ENCODE results near the gene CLMN.

Gene CLMN

DNA sequence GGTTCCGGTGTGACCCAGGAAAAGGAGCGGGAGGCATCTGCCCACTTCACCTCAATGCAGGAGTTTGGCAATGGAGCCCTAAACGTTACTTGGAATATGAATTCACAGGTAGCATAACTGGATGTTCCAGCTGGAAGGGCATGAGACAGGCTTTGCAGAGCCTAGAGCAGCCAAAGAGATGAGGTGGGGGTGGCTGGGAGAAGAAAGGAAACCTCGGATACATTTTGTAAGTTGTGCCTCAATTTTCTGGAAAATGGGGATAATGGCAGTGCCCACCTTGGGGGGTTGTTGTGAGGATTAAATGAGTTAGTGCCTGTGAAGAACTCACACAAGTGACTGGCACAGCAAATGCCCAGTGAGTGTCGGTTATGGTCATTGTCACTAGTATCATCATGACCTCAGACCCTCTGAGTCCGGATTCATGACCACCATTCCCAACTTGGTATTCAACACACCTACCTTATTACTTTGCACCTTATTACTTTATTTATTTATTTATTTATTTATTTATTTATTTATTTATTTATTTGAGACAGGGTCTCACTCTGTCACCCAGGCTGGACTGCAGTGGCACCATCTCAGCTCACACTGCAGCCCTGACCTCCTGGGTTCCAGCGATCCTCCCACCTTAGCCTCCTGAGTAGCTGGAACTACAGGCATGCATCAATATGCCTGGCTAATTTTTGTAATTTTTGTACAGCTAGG, 56.0 kb downstream of the CLMN start:
- no peak overlapping the region for H3K4me3 ChIP-seq (ENCODE audit: low read depth, low read length)
- no peak overlapping the region for H3K27ac ChIP-seq
- H3K9me3 ChIP-seq (ENCODE audit: severe bottlenecking) = no peaks in the 10 kb centered on the region

DNA sequence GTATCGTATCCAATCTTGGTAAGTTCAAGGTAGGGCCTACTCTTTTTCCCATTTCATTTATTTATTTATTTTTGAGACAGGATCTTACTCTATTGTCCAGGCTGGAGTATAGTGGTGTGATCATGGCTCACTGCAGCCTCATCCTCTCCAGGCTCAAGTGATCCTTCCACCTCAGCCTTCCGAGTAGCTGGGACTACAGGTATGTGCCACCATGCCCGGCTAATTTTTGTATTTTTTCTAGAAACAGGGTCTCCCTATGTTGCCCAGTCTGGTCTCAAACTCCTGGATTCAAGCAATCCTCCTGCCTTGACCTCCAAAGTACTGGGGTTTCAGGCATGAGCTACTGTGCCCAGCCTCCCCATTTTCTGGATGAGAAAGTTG, 57.2 kb downstream of the CLMN start:
- no peak for DNase-seq
- no peaks in the 10 kb centered on the region for H3K27me3 ChIP-seq (ENCODE audit: insufficient read depth, low read depth, severe bottlenecking)
- H3K4me3 ChIP-seq (ENCODE audit: low read depth, low read length) = no peak overlapping the region
- H3K9me3 ChIP-seq (ENCODE audit: severe bottlenecking) = no peaks in the 10 kb centered on the region
- H3K27ac ChIP-seq = no peak overlapping the region
- TF ChIP-seq, protein P1, sequence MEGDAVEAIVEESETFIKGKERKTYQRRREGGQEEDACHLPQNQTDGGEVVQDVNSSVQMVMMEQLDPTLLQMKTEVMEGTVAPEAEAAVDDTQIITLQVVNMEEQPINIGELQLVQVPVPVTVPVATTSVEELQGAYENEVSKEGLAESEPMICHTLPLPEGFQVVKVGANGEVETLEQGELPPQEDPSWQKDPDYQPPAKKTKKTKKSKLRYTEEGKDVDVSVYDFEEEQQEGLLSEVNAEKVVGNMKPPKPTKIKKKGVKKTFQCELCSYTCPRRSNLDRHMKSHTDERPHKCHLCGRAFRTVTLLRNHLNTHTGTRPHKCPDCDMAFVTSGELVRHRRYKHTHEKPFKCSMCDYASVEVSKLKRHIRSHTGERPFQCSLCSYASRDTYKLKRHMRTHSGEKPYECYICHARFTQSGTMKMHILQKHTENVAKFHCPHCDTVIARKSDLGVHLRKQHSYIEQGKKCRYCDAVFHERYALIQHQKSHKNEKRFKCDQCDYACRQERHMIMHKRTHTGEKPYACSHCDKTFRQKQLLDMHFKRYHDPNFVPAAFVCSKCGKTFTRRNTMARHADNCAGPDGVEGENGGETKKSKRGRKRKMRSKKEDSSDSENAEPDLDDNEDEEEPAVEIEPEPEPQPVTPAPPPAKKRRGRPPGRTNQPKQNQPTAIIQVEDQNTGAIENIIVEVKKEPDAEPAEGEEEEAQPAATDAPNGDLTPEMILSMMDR (IDR thresholded peaks at IDR 0.05; ENCODE audit: low read depth, low read length) = no peak
- H3K36me3 ChIP-seq = no peaks in the 10 kb centered on the region

More for the DNA sequence above, 56.0 kb downstream of the CLMN start:
- Histone ChIP-seq H3K36me3 (no peaks in the 10 kb centered on the region; the same call in 1 of the 2 replicates), H3K27me3 (ENCODE audit: insufficient read depth, low read depth, severe bottlenecking) (no peaks in the 10 kb centered on the region)
- DNase-seq = no peak
- TF ChIP-seq, protein P1 (IDR thresholded peaks at IDR 0.05; ENCODE audit: low read depth, low read length) = no peak

DNA sequence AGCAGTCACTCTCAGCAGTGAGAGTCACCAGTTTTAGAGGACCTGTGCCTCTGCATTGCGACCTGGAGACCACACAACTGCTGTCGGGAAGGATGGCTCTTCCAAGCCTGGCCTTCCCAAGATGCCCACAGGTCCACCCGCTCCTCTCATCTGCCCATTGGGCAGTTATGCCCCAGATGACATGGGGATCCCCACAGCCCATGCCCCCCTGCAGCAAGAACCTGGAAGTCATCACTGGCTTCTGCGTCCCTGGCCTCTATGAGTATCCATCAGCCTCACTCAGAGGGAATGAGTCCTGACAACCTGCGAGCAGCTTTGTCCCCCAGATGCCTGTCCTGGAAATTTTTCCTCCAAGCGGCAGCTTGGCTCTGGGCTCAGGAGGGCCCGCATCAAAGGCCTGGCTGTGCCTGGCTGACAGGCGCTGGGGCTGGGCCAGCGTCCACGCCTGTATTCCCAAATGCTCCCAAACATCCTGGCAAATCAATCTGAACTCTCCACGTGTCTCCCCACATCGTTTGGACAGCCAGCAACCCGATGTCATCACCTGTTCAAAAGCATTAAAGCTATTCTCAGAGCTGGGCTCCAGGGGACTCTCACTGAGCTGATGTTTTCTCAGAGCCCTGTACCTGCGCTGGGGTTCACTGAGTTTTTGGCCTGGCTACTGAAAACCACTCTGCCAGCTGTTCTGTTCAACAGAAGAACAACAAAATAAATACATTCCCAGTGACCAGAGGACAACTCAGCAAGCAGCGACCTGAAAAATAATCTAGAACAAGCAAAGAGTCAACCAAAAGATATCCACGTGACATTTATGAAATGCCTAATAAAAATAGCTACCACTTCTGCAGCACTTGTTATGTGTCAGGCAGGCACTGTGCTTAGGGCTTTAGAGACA, 57.8 kb downstream of the CLMN start:
- no peaks in the 10 kb centered on the region for H3K36me3 ChIP-seq
- H3K27me3 ChIP-seq (ENCODE audit: insufficient read depth, low read depth, severe bottlenecking) = no peaks in the 10 kb centered on the region
- H3K9me3 ChIP-seq (ENCODE audit: severe bottlenecking) = no peaks in the 10 kb centered on the region
- H3K27ac ChIP-seq = no peak overlapping the region
- DNase-seq = no peak
- no peak overlapping the region for H3K4me3 ChIP-seq (ENCODE audit: low read depth, low read length)
- TF ChIP-seq, protein P1 (IDR thresholded peaks at IDR 0.05; ENCODE audit: low read depth, low read length) = no peak

DNA sequence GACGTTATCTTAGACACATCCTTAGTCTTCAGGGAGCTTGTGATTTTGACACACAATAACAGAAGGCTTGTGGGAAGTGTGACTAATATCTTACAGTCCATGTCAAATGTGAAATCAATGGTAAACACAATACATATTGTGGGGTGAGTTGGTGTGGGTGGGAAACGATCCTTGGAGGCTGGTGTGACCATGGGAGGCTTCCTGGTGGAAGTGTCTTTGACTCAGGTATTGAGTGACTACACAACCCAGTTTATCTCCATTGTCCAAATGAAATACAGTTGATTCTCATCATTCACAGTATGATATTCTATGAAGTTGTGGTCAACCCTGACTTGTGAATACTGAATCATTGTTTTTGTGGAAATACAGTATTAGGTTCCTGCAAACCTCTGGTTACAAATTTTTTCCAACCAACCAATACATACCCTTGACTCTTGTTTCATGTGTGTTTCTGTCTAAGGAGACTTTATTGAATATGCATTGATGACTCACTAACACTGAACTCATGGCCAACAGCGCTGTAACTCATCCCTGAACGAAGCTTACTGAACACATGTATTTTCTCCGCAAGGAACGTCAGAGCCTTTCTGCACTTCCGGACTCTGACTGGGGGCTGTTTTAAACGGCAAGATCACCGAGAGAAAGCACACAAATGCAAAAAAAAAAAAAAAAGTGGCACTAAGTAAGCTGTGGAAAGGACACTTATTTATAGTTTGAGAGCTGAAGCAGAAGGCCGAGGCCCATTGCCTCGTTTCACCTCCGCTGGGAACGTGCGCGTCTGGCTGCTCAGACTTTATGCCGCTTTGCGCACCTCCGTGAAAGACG, 59.0 kb downstream of the CLMN start:
- Histone ChIP-seq H3K9me3 (ENCODE audit: severe bottlenecking) (no peaks in the 10 kb centered on the region), H3K27me3 (ENCODE audit: insufficient read depth, low read depth, severe bottlenecking) (no peaks in the 10 kb centered on the region), H3K4me3 (ENCODE audit: low read depth, low read length) (no peak overlapping the region), H3K36me3 (no peaks in the 10 kb centered on the region), H3K27ac (no peak overlapping the region)
- no peak for DNase-seq
- TF ChIP-seq, protein P1 (IDR thresholded peaks at IDR 0.05; ENCODE audit: low read depth, low read length) = no peak

DNA sequence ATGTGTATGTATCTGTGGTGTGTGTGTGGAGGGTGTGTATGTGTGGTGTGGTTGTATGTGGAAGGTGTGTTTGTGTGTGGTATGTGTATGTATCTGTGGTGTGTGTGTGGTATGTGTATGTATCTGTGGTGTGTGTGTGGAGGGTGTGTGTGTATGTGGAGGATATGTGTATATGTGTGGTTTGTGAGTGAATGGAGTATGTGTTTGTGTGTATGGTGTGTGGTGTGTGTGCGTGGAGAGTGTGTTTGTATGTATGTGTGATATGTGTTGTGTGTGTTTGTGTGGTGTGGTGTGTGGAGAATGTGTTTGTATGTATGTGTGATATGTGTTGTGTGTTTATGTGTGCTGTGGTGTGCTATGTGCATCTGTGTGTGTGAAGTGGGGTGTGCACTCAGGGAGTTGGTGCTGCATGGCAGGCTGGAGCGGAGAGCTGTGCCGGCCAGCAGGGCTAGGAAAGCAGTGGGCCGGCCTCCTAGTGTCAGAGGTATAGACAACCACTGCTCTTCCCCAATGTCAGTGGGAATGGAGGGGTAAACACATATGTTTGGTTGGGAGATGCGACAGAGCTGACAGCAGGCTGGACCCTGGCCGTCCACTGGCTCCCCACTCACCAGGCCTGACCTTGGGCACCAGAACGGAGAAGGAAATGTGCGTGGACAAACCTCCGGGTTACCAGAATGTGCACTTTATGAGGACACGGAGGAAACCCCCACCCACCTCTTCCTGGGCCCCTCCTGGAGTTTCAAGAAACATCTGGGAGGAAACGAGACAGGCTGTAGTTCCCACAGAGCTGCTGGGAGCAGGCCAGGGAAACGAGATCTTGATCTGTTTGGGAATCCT, 60.7 kb downstream of the CLMN start:
- TF ChIP-seq, protein P1 (IDR thresholded peaks at IDR 0.05; ENCODE audit: low read depth, low read length) = no peak
- no peak for DNase-seq
- no peak overlapping the region for H3K4me3 ChIP-seq (ENCODE audit: low read depth, low read length)
- no peak overlapping the region for H3K27ac ChIP-seq
- no peaks in the 10 kb centered on the region for H3K36me3 ChIP-seq
- no peaks in the 10 kb centered on the region for H3K9me3 ChIP-seq (ENCODE audit: severe bottlenecking)
- no peaks in the 10 kb centered on the region for H3K27me3 ChIP-seq (ENCODE audit: insufficient read depth, low read depth, severe bottlenecking)

Data from WERI-Rb-1 (cell line).